Activated effector memory CD4-positive, alpha-beta T cell treated with Interleukin-2 at 50 U/mL for 16 hours (primary cell): ENCODE results near the gene POTEF.
A peak's percentile ranks its signal among the peaks of the same experiment; 100 is the strongest.
"Not testable (repeated sequence)": the region's sequence is repeated elsewhere in the genome, so short reads cannot be mapped to it uniquely, and the experiment has no call there.

Experiments
- DNase-seq: peaks from one replicate; pipeline ENCODE4 v3.0.0-alpha.2; 2020

Gene POTEF

GRCh38 chr2:130152816-130153595, 24.0 kb upstream of the POTEF start:
- DNase-seq, result no peak

DNA sequence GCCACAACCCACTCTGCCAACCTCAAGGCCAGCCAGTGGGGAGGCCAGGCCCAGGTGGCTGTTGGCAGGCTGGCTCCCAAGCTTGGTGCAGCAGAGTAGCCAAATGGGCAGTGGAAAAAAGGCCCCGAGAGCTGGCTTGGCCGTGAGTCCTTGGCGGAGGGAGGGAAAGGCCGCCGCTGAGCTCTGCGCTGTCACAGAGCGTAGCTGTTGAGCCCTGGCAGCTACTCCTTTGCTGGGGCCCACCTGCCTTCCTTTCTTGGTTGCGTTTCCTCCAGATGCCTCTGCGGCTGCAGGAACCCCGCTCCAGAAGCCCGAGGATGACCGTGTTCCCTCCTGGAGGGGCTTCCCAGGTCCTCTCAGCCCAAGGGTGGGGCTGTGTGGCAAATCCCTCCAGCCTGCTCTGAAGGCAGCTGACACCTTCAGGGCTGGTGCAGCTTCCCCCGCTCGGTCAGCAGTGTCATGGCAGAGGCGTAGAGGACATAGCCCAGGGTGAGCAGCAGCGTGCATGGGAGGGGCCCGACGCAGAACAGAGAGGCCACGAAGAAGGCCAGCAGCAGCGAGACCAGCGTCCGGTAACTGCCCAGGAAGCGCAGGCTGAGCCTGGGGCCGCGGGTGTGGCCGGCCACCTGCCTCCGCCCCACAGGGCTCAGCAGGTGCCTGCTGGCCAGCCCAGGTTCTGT, 23.3 kb upstream of the POTEF start:
- not testable (repeated sequence) for DNase-seq

- not testable (repeated sequence) for DNase-seq
Observed at GRCh38 chr2:130151145-130151512, 22.1 kb upstream of the POTEF start.

- no peak for DNase-seq
Observed at GRCh38 chr2:130150181-130151144, 21.4 kb upstream of the POTEF start.

GRCh38 chr2:130148515-130148914, 19.5 kb upstream of the POTEF start:
- DNase-seq, result not testable (repeated sequence)

DNA sequence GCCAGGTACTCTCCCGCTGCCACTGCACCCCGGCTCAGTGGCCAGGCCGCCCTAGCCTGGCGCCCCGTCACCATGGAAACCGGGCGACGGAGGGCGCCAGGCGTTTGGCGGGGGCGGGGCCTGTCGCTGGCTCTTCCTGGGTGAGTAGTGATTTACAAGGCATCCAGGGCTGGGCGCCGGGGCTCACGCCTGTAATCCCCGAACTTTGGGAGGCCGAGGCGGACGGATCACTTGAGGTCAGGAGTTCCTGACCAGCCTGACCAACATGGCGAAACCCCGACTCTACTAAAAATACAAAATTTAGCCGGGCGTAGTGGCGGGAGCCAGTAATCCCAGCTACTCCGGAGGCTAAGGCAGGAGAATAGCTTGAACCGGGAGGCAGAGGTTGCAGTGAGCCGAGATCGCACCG, 16.0 kb upstream of the POTEF start, which contains the start of gene CCDC74B:
Gene CCDC74B, minus strand, starts transcription at position 107 of the 409 bp plus-strand sequence. CDS start 116 bp downstream, outside the sequence.
- DNase-seq, result peak; percentile 41

GRCh38 chr2:130143266-130144039, 14.4 kb upstream of the POTEF start:
- not testable (repeated sequence) for DNase-seq

- not testable (repeated sequence) for DNase-seq
Observed at GRCh38 chr2:130142396-130143265, 13.6 kb upstream of the POTEF start.

DNA sequence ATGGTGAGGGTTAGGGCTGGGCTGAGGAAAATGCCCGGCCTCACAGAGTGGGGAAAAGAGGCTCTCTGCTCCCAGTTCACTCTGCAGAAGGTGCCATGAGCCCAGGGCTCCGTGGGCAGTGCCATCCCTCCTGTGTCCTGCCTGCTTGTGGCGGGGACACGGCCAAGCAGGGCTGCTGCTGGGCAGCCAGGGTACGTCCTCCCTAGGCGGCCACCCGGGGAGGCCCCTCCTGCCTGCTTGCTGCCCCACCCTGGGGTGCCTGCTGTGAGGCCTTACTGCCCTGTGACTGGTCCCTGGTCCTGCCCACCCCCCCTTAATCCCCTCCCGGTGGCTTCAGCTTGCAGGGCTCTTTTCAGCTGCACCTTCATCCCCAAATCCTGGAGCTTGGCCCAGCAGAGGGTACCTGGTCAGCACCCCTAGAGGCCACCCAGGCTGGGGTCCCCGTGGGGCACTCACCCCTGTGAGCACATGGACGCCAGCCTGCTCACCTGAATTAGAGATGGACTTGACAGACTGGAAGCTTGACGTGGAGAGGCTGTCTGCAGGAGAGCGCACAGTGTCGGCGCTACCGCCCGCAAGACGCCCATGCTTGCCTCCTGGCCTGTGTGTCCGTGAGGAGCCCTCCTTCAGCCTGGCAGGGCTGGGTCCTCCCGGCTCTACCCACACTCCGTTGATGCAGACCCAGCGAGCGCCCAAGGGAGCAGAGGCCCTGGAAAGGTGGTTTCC, 12.8 kb upstream of the POTEF start:
- not testable (repeated sequence) for DNase-seq

DNA sequence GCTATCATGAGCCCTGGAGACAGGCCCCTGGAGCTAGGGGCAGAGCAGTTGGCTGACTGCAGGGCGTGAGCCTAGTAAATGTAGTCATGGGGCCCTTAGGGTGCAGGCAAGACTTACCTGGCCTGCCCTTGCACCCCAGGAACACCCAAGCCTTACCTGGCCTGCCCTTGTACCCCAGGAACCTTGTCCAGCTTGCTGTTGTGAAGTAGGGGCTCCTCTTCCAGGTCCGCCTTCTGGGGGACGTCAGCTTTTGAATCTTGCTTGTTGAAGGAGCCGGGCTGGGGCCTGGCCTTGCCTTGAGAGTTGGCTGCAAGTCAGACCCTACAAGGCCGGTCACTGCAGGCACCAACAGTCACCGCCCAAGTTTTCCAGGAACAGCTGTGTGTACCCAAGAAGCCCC, 12.0 kb upstream of the POTEF start:
- DNase-seq, result not testable (repeated sequence)

DNA sequence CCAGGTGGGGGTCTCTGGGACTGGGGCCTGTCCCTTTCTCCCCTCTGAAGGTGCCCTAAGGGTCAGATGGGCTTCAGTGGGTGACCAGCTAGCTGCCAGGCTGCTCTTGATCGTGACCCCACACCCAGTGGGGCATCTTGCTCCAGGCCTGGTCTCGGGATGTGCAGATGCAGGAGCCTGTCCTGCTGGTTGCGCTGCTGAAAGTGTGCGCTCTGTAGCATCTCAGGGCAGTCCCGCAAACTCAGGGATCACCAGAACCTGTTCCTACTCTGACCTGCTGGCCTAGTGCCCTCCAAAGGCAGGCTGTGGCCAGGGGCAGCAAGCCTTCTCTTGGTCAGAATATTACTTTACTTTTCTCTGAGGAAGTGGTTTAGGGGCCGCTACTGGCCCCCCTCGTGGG, 11.5 kb upstream of the POTEF start:
- DNase-seq, result not testable (repeated sequence)

GRCh38 chr2:130139331-130140280, 10.6 kb upstream of the POTEF start:
- DNase-seq, result not testable (repeated sequence)

GRCh38 chr2:130138841-130139251, 9.8 kb upstream of the POTEF start:
- not testable (repeated sequence) for DNase-seq

DNA sequence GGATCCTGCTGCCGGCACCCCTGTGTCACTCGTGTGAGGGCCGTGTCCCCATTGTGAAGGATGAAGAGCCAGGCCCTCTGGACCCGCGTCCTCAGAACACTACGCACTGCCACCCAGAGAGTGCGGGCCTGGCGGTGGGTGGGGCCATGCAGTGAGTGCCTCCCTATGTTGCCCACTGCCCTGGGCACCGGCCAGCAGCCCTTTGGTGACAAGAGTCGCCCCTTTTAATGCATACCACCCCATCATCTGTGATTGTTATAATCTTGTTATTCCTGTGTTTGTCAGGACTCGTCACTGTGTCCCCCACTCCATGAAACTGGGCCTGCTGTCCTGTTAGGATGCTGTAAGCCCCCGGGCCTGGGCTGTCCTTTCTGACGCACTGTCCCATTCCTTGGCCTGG, 9.3 kb upstream of the POTEF start:
- not testable (repeated sequence) for DNase-seq

DNA sequence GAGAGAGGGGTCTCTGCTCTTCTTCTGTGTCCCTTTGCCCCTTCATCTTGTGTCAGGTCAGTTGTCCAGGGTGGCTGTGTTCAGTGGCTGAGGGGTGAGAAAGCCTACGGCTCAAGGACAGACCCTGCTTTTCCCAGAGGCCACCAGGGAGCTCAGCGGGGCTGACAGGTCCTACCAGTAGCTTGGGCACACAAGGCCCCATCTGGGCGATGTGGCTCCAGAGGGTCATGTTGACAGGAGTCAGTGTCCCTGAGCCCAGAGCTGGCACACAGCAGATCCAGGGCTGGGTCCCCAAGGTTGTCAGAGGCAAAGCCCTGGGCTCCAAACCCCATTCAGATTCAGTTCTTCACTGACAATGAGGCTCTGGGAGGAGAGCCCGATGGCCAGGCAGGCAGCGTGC, 8.1 kb upstream of the POTEF start:
- DNase-seq, result not testable (repeated sequence)

GRCh38 chr2:130136546-130136945, 7.5 kb upstream of the POTEF start:
- not testable (repeated sequence) for DNase-seq

DNA sequence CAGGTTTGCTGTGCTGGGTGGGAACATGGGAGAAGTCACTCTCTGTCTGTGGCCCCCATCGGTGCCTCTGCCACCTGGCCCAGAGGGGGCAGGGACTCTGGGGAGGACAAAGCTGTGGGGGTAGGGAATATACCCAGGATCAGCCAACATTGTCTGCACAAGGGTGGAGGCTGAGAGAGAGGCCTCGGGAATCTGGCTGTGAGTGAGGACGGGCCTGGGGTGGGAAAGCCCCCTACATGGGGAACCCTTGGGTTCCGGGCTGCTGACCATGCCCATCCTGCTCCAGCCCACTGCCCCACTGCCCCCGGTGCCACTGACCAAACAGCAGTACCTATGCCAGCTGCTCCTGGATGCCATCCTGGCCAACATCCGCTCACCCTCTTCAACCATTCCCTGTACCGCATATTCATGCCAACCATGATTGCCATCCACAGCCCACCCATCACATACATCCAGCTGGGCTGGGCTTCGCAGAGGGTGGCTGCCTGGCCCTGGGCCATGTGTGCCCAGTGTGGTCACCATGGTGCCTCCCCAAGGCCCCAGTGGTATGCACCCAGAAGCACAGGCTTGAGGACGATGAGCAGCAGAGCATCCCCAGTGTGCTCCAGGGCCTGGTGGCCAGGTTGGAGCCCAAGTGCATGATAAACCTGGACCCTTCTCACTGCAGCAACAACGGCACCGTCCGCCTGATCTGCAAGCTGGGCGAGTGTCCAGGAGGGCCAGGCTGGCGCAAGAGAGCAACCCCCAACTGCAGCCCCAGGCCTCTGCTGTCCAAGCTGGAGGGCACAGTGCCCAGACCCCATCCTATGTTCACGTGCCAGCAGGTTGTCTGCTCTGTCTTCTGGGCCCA, 6.9 kb upstream of the POTEF start:
- no peak for DNase-seq

DNA sequence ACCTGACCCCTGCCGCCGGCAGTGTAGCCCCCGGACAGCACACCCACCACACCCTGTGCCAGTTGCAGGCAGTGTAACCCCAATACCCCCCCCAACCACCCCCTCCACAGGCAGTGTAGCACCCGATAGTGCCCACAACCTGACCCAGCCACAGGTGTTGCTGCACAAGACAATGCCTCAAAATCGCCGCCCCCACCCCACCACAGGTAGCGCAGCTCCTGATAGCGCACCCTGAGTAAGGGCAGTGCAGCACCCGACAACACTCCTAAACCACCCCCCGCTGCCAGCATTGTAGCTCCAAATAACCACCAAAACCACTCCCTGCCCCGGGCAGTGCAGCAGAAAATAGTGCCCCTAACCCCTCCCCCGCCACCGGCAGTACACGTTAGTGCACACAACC, 558 bp downstream of the POTEF start:
- not testable (repeated sequence) for DNase-seq
